Choroid plexus epithelial cell (primary cell): ENCODE results near the gene ELAVL2.

Experiments
- DNase-seq: peaks from one replicate; pipeline ENCODE4 v3.0.0-alpha.2; 2010; ENCODE audit warnings: low read depth
- H3K4me3 ChIP-seq: 2 replicates; pipeline ENCODE4 v1.5.1; 2011; ENCODE audit warnings: low read depth, mild to moderate bottlenecking, control low read depth, low read length, moderate library complexity
- TF ChIP-seq, protein P1 (sequence below): conservative IDR thresholded peaks from 2 replicates; pipeline ENCODE4 v1.5.1; 2011; ENCODE audit warnings: low read depth, mild to moderate bottlenecking, control low read depth, inconsistent platforms, low read length, moderate library complexity

Gene ELAVL2

DNA sequence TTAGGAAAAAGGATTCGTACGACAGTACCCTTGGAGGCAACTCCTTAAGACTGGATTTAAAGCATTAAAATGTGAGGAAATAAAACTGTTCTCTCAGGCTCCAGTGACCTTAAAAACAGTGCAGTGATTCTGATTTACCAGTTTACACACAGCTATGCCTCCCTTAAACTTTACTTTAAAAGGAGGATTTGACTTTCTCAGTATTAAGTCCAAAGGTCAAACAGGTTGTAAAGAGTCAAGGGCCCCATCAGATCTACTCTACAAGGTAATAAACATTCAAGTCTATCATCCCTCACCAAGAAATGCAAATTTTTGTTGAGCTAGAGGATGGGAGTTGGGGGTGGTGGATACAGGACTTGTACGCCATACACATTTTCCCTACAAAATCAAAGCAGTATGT lies 75.2 kb downstream of the ELAVL2 start:
- H3K4me3 ChIP-seq: no peak overlapping the region
- no peak for DNase-seq
- TF ChIP-seq, protein P1, sequence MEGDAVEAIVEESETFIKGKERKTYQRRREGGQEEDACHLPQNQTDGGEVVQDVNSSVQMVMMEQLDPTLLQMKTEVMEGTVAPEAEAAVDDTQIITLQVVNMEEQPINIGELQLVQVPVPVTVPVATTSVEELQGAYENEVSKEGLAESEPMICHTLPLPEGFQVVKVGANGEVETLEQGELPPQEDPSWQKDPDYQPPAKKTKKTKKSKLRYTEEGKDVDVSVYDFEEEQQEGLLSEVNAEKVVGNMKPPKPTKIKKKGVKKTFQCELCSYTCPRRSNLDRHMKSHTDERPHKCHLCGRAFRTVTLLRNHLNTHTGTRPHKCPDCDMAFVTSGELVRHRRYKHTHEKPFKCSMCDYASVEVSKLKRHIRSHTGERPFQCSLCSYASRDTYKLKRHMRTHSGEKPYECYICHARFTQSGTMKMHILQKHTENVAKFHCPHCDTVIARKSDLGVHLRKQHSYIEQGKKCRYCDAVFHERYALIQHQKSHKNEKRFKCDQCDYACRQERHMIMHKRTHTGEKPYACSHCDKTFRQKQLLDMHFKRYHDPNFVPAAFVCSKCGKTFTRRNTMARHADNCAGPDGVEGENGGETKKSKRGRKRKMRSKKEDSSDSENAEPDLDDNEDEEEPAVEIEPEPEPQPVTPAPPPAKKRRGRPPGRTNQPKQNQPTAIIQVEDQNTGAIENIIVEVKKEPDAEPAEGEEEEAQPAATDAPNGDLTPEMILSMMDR: no peak

- H3K4me3 ChIP-seq: no peak overlapping the region
- DNase-seq: no peak
- TF ChIP-seq, protein P1: no peak
These were observed 78.7 kb downstream of the ELAVL2 start for GRCh38 chr9:23747088-23748075.

- DNase-seq: no peak
- no peak overlapping the region for H3K4me3 ChIP-seq
- TF ChIP-seq, protein P1: no peak
These were observed 79.7 kb downstream of the ELAVL2 start for GRCh38 chr9:23746317-23746716.

GRCh38 chr9:23743036-23743435 lies 83.0 kb downstream of the ELAVL2 start:
- DNase-seq: no peak
- H3K4me3 ChIP-seq: no peak overlapping the region
- TF ChIP-seq, protein P1: no peak

- no peak overlapping the region for H3K4me3 ChIP-seq
- DNase-seq: no peak
- TF ChIP-seq, protein P1: no peak
These were observed 84.7 kb downstream of the ELAVL2 start for GRCh38 chr9:23741351-23741750.

DNA sequence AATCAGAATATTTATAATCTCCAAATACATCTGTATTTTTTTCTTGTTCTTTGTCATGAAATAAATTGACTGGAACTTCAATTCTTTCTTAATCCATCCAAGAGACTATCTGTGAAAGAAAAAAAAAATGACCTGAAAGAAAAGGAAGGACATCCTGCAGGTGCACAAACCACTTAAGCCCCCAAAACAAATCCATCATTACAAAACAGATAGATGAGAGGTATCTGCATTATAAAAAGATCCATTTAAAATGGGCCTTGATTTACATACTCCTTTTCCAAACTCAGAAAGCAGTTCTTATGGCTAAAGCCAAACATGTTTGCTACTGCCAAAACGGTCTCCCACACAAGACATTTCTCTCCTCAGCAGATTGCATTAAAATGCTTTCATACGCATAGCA lies 85.5 kb downstream of the ELAVL2 start:
- DNase-seq: no peak
- H3K4me3 ChIP-seq: no peak overlapping the region
- TF ChIP-seq, protein P1: no peak

GRCh38 chr9:23739753-23740152 lies 86.3 kb downstream of the ELAVL2 start:
- TF ChIP-seq, protein P1: no peak
- DNase-seq: no peak
- no peak overlapping the region for H3K4me3 ChIP-seq
